ENCODE measurements around the gene ADH7. TPM values are rescaled to one million over a fixed set of nuclear protein-coding genes. Genes with fewer than 3 reads are reported as not detected.

ADH7 gene
- total RNA-seq (2022) (not detected in 2 replicates), Bru-seq, nascent RNA (percentile 8 among the genes with signal in this experiment), BruChase-seq, experiment 1, labeled RNA remaining after a 6-hour chase (not detected), BruChase-seq, experiment 2, labeled RNA remaining after a 2-hour chase (percentile 2 among the genes with signal in this experiment)
- long read RNA-seq = 0 reads

- TF ChIP-seq, protein P1, sequence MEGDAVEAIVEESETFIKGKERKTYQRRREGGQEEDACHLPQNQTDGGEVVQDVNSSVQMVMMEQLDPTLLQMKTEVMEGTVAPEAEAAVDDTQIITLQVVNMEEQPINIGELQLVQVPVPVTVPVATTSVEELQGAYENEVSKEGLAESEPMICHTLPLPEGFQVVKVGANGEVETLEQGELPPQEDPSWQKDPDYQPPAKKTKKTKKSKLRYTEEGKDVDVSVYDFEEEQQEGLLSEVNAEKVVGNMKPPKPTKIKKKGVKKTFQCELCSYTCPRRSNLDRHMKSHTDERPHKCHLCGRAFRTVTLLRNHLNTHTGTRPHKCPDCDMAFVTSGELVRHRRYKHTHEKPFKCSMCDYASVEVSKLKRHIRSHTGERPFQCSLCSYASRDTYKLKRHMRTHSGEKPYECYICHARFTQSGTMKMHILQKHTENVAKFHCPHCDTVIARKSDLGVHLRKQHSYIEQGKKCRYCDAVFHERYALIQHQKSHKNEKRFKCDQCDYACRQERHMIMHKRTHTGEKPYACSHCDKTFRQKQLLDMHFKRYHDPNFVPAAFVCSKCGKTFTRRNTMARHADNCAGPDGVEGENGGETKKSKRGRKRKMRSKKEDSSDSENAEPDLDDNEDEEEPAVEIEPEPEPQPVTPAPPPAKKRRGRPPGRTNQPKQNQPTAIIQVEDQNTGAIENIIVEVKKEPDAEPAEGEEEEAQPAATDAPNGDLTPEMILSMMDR (IDR thresholded peaks at IDR 0.05; ENCODE audit: unreplicated experiment) = no peak
- DNase-seq = no peak
- no peaks in the 10 kb centered on the region for H3K4me1 Mint-ChIP-seq (ENCODE audit: low read depth, unreplicated experiment)
- intact Hi-C loops (cut with micrococcal nuclease; ENCODE audit: unreplicated experiment) = no loop called here
- no peaks in the 10 kb centered on the region for H3K27me3 Mint-ChIP-seq (ENCODE audit: unreplicated experiment)
- H3K9me3 Mint-ChIP-seq (ENCODE audit: low read depth, unreplicated experiment) = peaks cover 2% of the 10 kb centered on the region
- CTCF ChIA-PET = no interaction called here
- no peaks in the 10 kb centered on the region for H3K36me3 Mint-ChIP-seq (ENCODE audit: insufficient read depth, unreplicated experiment)
- no TSS peak for BruUV-seq (replicated peaks)
- no peak within 1 kb of the TSS for H3K27ac Mint-ChIP-seq (ENCODE audit: unreplicated experiment)
- no peak within 1 kb of the TSS for H3K4me3 Mint-ChIP-seq (ENCODE audit: low read depth, unreplicated experiment)
Observed at GRCh38 chr4:99435154-99435553, at the start of gene ADH7. TSS of gene ADH7 (minus strand) at chr4:99435342. CDS start at chr4:99435233, 109 bp downstream.

- DNase-seq = no peak
- Mint-ChIP-seq H3K4me3 (ENCODE audit: low read depth, unreplicated experiment) (no peak overlapping the region), H3K27me3 (ENCODE audit: unreplicated experiment) (no peaks in the 10 kb centered on the region), H3K4me1 (ENCODE audit: low read depth, unreplicated experiment) (no peaks in the 10 kb centered on the region), H3K27ac (ENCODE audit: unreplicated experiment) (no peak overlapping the region), H3K9me3 (ENCODE audit: low read depth, unreplicated experiment) (peaks cover 7% of the 10 kb centered on the region), H3K36me3 (ENCODE audit: insufficient read depth, unreplicated experiment) (no peaks in the 10 kb centered on the region)
- CTCF ChIA-PET = interaction anchor here (0.6 kb wide), 1 partner anchor 128 kb away, joined by 5 read pairs; no protein-coding TSS in a partner anchor
- BruUV-seq (replicated peaks) = no TSS peak
- TF ChIP-seq, protein P1 (IDR thresholded peaks at IDR 0.05; ENCODE audit: unreplicated experiment) = no peak
- intact Hi-C loops (cut with micrococcal nuclease; ENCODE audit: unreplicated experiment) = no loop called here
Observed at GRCh38 chr4:99483636-99484035, 48.5 kb upstream of the ADH7 start.

DNA sequence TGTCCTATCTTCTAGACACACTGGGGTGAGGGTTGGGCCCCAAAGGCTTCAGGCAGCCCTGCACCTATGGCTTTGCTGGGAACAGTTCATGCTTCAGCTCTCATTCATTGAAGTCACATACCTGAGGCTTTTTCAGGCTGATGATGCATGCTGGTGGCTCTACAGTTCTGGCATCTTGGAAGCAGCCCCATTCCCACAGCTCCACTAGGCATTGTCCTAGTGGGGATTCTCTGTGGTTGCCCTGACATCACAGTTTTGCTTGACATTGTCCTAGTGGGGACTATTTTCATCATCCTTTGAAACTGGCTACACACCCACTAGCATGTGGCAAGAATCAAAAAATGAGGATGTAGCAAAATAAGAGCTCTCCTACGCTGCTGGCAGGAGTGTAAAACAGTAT lies 38.0 kb upstream of the ADH7 start:
- Mint-ChIP-seq H3K4me1 (ENCODE audit: low read depth, unreplicated experiment) (peaks cover 8% of the 10 kb centered on the region), H3K27ac (ENCODE audit: unreplicated experiment) (no peak overlapping the region), H3K4me3 (ENCODE audit: low read depth, unreplicated experiment) (no peak overlapping the region), H3K27me3 (ENCODE audit: unreplicated experiment) (no peaks in the 10 kb centered on the region), H3K36me3 (ENCODE audit: insufficient read depth, unreplicated experiment) (no peaks in the 10 kb centered on the region), H3K9me3 (ENCODE audit: low read depth, unreplicated experiment) (no peaks in the 10 kb centered on the region)
- CTCF ChIA-PET = interaction anchor here (0.7 kb wide), 1 partner anchor 62 kb away, joined by 3 read pairs; no protein-coding TSS in a partner anchor
- BruUV-seq (replicated peaks) = no TSS peak
- DNase-seq = no peak
- intact Hi-C loops (cut with micrococcal nuclease; ENCODE audit: unreplicated experiment) = no loop called here
- TF ChIP-seq, protein P1 (IDR thresholded peaks at IDR 0.05; ENCODE audit: unreplicated experiment) = no peak

GRCh38 chr4:99471896-99472295 lies 36.8 kb upstream of the ADH7 start:
- no peaks in the 10 kb centered on the region for H3K27me3 Mint-ChIP-seq (ENCODE audit: unreplicated experiment)
- TF ChIP-seq, protein P1 (IDR thresholded peaks at IDR 0.05; ENCODE audit: unreplicated experiment) = no peak
- intact Hi-C loops (cut with micrococcal nuclease; ENCODE audit: unreplicated experiment) = loop anchor here (2.0 kb wide), 1 partner anchor 337 kb away; no protein-coding TSS in a partner anchor
- no peaks in the 10 kb centered on the region for H3K36me3 Mint-ChIP-seq (ENCODE audit: insufficient read depth, unreplicated experiment)
- H3K4me1 Mint-ChIP-seq (ENCODE audit: low read depth, unreplicated experiment) = peaks cover 8% of the 10 kb centered on the region
- no peaks in the 10 kb centered on the region for H3K9me3 Mint-ChIP-seq (ENCODE audit: low read depth, unreplicated experiment)
- CTCF ChIA-PET = no interaction called here
- BruUV-seq (replicated peaks) = no TSS peak
- H3K4me3 Mint-ChIP-seq (ENCODE audit: low read depth, unreplicated experiment) = no peak overlapping the region
- DNase-seq = no peak
- H3K27ac Mint-ChIP-seq (ENCODE audit: unreplicated experiment) = no peak overlapping the region

All from Calu3 (cell line).